ENCODE measurements around the gene ZNF165. TPM values are rescaled to one million over a fixed set of nuclear protein-coding genes. Genes with fewer than 3 reads are reported as not detected.
"Not testable (repeated sequence)": the region's sequence is repeated elsewhere in the genome, so short reads cannot be mapped to it uniquely, and the experiment has no call there.

The ZNF165 gene
- under 1 TPM in 3 of 4 donors, not detected in 1; 0.38 to 0.88 (median 0.68) TPM for total RNA-seq

- not testable (repeated sequence) for TF ChIP-seq CTCF (IDR thresholded peaks at IDR 0.05; ENCODE audit: low read depth)
Observed at GRCh38 chr6:28080381-28080630, at the start of gene ZNF165. ZNF165 (plus strand) TSS chr6:28080568; CDS start chr6:28085481, 4,913 bp downstream.

- TF ChIP-seq CTCF (IDR thresholded peaks at IDR 0.05; ENCODE audit: low read depth) = no peak
Observed at GRCh38 chr6:28053584-28053983, 26.8 kb upstream of the ZNF165 start.

- TF ChIP-seq CTCF (IDR thresholded peaks at IDR 0.05; ENCODE audit: low read depth) = no peak
Observed at GRCh38 chr6:28060405-28060804, 20.0 kb upstream of the ZNF165 start.

- no peak for TF ChIP-seq CTCF (IDR thresholded peaks at IDR 0.05; ENCODE audit: low read depth)
Observed at GRCh38 chr6:28064272-28064671, 16.1 kb upstream of the ZNF165 start.

- TF ChIP-seq CTCF (IDR thresholded peaks at IDR 0.05; ENCODE audit: low read depth) = no peak
Observed at GRCh38 chr6:28068067-28068466, 12.3 kb upstream of the ZNF165 start.

- TF ChIP-seq CTCF (IDR thresholded peaks at IDR 0.05; ENCODE audit: low read depth) = no peak
Observed at GRCh38 chr6:28078050-28078449, 2.3 kb upstream of the ZNF165 start.

GRCh38 chr6:28078836-28079235 lies 1.5 kb upstream of the ZNF165 start:
- TF ChIP-seq CTCF (IDR thresholded peaks at IDR 0.05; ENCODE audit: low read depth) = no peak

All from subcutaneous adipose tissue (tissue), 4 donors.